ENCODE data around the gene ROBO2.

DNA sequence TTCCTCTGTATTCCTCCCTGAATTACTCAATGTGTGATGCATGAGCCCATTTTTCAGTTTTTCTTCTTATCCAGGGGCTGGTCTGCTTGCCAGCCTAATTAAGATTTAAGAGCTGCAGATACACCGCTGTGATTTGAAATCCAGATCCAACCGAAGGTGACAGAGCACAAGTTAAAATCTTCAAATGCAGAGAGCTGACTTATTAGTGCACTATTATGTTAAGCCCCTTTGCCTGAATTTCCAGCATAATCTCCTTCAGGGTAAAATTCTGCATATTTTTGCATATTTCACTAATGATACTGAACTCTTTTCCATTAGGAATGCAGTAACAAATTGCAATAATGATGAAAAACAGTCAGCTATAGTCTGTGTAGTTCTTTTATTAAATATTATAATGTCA, 583.6 kb downstream of the ROBO2 start:
- TF ChIP-seq, protein P1, sequence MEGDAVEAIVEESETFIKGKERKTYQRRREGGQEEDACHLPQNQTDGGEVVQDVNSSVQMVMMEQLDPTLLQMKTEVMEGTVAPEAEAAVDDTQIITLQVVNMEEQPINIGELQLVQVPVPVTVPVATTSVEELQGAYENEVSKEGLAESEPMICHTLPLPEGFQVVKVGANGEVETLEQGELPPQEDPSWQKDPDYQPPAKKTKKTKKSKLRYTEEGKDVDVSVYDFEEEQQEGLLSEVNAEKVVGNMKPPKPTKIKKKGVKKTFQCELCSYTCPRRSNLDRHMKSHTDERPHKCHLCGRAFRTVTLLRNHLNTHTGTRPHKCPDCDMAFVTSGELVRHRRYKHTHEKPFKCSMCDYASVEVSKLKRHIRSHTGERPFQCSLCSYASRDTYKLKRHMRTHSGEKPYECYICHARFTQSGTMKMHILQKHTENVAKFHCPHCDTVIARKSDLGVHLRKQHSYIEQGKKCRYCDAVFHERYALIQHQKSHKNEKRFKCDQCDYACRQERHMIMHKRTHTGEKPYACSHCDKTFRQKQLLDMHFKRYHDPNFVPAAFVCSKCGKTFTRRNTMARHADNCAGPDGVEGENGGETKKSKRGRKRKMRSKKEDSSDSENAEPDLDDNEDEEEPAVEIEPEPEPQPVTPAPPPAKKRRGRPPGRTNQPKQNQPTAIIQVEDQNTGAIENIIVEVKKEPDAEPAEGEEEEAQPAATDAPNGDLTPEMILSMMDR (conservative IDR thresholded peaks at IDR 0.05) = no peak
- no peak for TF ChIP-seq ZFX (IDR thresholded peaks at IDR 0.05)
